GM11168 (cell line): ENCODE results near the gene OR3A3.

Experiments used
- in situ Hi-C: fragments of 300-500 bp; cut with MboI; formaldehyde crosslinking; loops from one replicate; pipeline ENCODE4 v1.12.0; 2022; ENCODE audit warnings: low sequenced_read_pairs; ENCODE audit not compliant: unreplicated experiment

Gene OR3A3

GRCh38 chr17:3469529-3469928, 58.4 kb downstream of the OR3A3 start:
- in situ Hi-C loops = no loop called here

- in situ Hi-C loops = no loop called here
Observed at GRCh38 chr17:3471599-3471998, 60.4 kb downstream of the OR3A3 start, which contains the start of gene SPATA22. Gene SPATA22, minus strand, starts transcription at chr17:3471819. Its CDS starts 2,494 bp downstream, at chr17:3469325.

- in situ Hi-C loops = no loop called here
Observed at GRCh38 chr17:3472137-3472536, 61.0 kb downstream of the OR3A3 start.
